ENCODE data around the gene NFATC1. TPM values are rescaled to one million over a fixed set of nuclear protein-coding genes. Genes with fewer than 3 reads are reported as not detected.

The NFATC1 gene
- total RNA-seq, 3 donors from 2014 or later, result 62.7 to 80.8 (median 75.2) TPM

- no peak for DNase-seq
- H3K27me3 Mint-ChIP-seq (ENCODE audit: low read depth), result no peaks in the 10 kb centered on the region
- H3K9me3 Mint-ChIP-seq, result no peaks in the 10 kb centered on the region
- ATAC-seq, result peak in 1 of 2 donors; percentile 21
- no peak overlapping the region for H3K4me3 Mint-ChIP-seq
- H3K36me3 Mint-ChIP-seq (ENCODE audit: insufficient read depth), result peaks cover 20% of the 10 kb centered on the region
- H3K4me1 Mint-ChIP-seq (ENCODE audit: low read depth), result peaks cover 7% of the 10 kb centered on the region
Measured at GRCh38 chr18:79460481-79461300, 65.0 kb downstream of the NFATC1 start.

GRCh38 chr18:79461627-79462026, 65.9 kb downstream of the NFATC1 start:
- peaks cover 7% of the 10 kb centered on the region for H3K4me1 Mint-ChIP-seq (ENCODE audit: low read depth)
- H3K4me3 Mint-ChIP-seq, result no peak overlapping the region
- peaks cover 20% of the 10 kb centered on the region for H3K36me3 Mint-ChIP-seq (ENCODE audit: insufficient read depth)
- ATAC-seq, result no peak
- DNase-seq, result no peak
- no peaks in the 10 kb centered on the region for H3K27me3 Mint-ChIP-seq (ENCODE audit: low read depth)
- H3K9me3 Mint-ChIP-seq, result no peaks in the 10 kb centered on the region

GRCh38 chr18:79463424-79463960, 67.8 kb downstream of the NFATC1 start:
- DNase-seq, result no peak
- H3K9me3 Mint-ChIP-seq, result no peaks in the 10 kb centered on the region
- no peaks in the 10 kb centered on the region for H3K27me3 Mint-ChIP-seq (ENCODE audit: low read depth)
- H3K4me1 Mint-ChIP-seq (ENCODE audit: low read depth), result peaks cover 7% of the 10 kb centered on the region
- peaks cover 21% of the 10 kb centered on the region for H3K36me3 Mint-ChIP-seq (ENCODE audit: insufficient read depth)
- no peak for ATAC-seq
- H3K4me3 Mint-ChIP-seq, result no peak overlapping the region

- no peak overlapping the region for H3K4me3 Mint-ChIP-seq
- peaks cover 24% of the 10 kb centered on the region for H3K36me3 Mint-ChIP-seq (ENCODE audit: insufficient read depth)
- ATAC-seq, result peak in 1 of 2 donors; percentile 36
- no peak for DNase-seq
- H3K9me3 Mint-ChIP-seq, result no peaks in the 10 kb centered on the region
- peaks cover 2% of the 10 kb centered on the region for H3K4me1 Mint-ChIP-seq (ENCODE audit: low read depth)
- H3K27me3 Mint-ChIP-seq (ENCODE audit: low read depth), result no peaks in the 10 kb centered on the region
Measured at GRCh38 chr18:79465392-79465991, 69.8 kb downstream of the NFATC1 start.

- no peak overlapping the region for H3K4me3 Mint-ChIP-seq
Measured at GRCh38 chr18:79466591-79466990, 70.9 kb downstream of the NFATC1 start.

GRCh38 chr18:79467126-79467525, 71.4 kb downstream of the NFATC1 start:
- ATAC-seq (no peak), DNase-seq (no peak)
- Mint-ChIP-seq H3K4me1 (ENCODE audit: low read depth) (peaks cover 2% of the 10 kb centered on the region), H3K4me3 (no peak overlapping the region), H3K9me3 (no peaks in the 10 kb centered on the region), H3K27me3 (ENCODE audit: low read depth) (no peaks in the 10 kb centered on the region), H3K36me3 (ENCODE audit: insufficient read depth) (peaks cover 20% of the 10 kb centered on the region)

More at GRCh38 chr18:79466591-79466990, 70.9 kb downstream of the NFATC1 start:
- H3K9me3 Mint-ChIP-seq, result no peaks in the 10 kb centered on the region
- no peak for ATAC-seq
- H3K27me3 Mint-ChIP-seq (ENCODE audit: low read depth), result no peaks in the 10 kb centered on the region
- peaks cover 2% of the 10 kb centered on the region for H3K4me1 Mint-ChIP-seq (ENCODE audit: low read depth)
- peaks cover 24% of the 10 kb centered on the region for H3K36me3 Mint-ChIP-seq (ENCODE audit: insufficient read depth)
- DNase-seq, result no peak

- no peaks in the 10 kb centered on the region for H3K9me3 Mint-ChIP-seq
- no peaks in the 10 kb centered on the region for H3K27me3 Mint-ChIP-seq (ENCODE audit: low read depth)
- no peak for DNase-seq
- H3K4me3 Mint-ChIP-seq, result no peak overlapping the region
- peaks cover 19% of the 10 kb centered on the region for H3K36me3 Mint-ChIP-seq (ENCODE audit: insufficient read depth)
- ATAC-seq, result no peak
- peaks cover 2% of the 10 kb centered on the region for H3K4me1 Mint-ChIP-seq (ENCODE audit: low read depth)
Measured at GRCh38 chr18:79468119-79468789, 72.5 kb downstream of the NFATC1 start.

GRCh38 chr18:79469309-79469708, 73.6 kb downstream of the NFATC1 start:
- peaks cover 19% of the 10 kb centered on the region for H3K36me3 Mint-ChIP-seq (ENCODE audit: insufficient read depth)

GRCh38 chr18:79469751-79470505, 74.2 kb downstream of the NFATC1 start:
- H3K4me1 Mint-ChIP-seq (ENCODE audit: low read depth), result peaks cover 1% of the 10 kb centered on the region
- H3K9me3 Mint-ChIP-seq, result no peaks in the 10 kb centered on the region
- ATAC-seq, result no peak
- H3K36me3 Mint-ChIP-seq (ENCODE audit: insufficient read depth), result peaks cover 18% of the 10 kb centered on the region
- no peaks in the 10 kb centered on the region for H3K27me3 Mint-ChIP-seq (ENCODE audit: low read depth)
- no peak overlapping the region for H3K4me3 Mint-ChIP-seq
- DNase-seq, result no peak

More at GRCh38 chr18:79469309-79469708, 73.6 kb downstream of the NFATC1 start:
- Mint-ChIP-seq H3K4me3 (no peak overlapping the region), H3K27me3 (ENCODE audit: low read depth) (no peaks in the 10 kb centered on the region), H3K4me1 (ENCODE audit: low read depth) (peaks cover 2% of the 10 kb centered on the region), H3K9me3 (no peaks in the 10 kb centered on the region)
- no peak for ATAC-seq
- DNase-seq, result no peak

- peaks cover 16% of the 10 kb centered on the region for H3K36me3 Mint-ChIP-seq (ENCODE audit: insufficient read depth)
- H3K27me3 Mint-ChIP-seq (ENCODE audit: low read depth), result no peaks in the 10 kb centered on the region
- H3K9me3 Mint-ChIP-seq, result no peaks in the 10 kb centered on the region
- ATAC-seq (no peak), DNase-seq (no peak)
- H3K4me1 Mint-ChIP-seq (ENCODE audit: low read depth), result no peaks in the 10 kb centered on the region
- H3K4me3 Mint-ChIP-seq, result no peak overlapping the region
Measured at GRCh38 chr18:79470547-79470946, 74.8 kb downstream of the NFATC1 start.

GRCh38 chr18:79471046-79471445, 75.3 kb downstream of the NFATC1 start:
- Mint-ChIP-seq H3K36me3 (ENCODE audit: insufficient read depth) (peaks cover 16% of the 10 kb centered on the region), H3K4me3 (no peak overlapping the region), H3K4me1 (ENCODE audit: low read depth) (no peaks in the 10 kb centered on the region), H3K9me3 (no peaks in the 10 kb centered on the region), H3K27me3 (ENCODE audit: low read depth) (no peaks in the 10 kb centered on the region)
- DNase-seq, result no peak
- ATAC-seq, result no peak

- H3K9me3 Mint-ChIP-seq, result no peaks in the 10 kb centered on the region
- DNase-seq, result no peak
- H3K4me1 Mint-ChIP-seq (ENCODE audit: low read depth), result no peaks in the 10 kb centered on the region
- peaks cover 16% of the 10 kb centered on the region for H3K36me3 Mint-ChIP-seq (ENCODE audit: insufficient read depth)
- H3K27me3 Mint-ChIP-seq (ENCODE audit: low read depth), result no peaks in the 10 kb centered on the region
- no peak for ATAC-seq
- no peak overlapping the region for H3K4me3 Mint-ChIP-seq
Measured at GRCh38 chr18:79471597-79471996, 75.9 kb downstream of the NFATC1 start.

- DNase-seq, result no peak
Measured at GRCh38 chr18:79472176-79472575, 76.4 kb downstream of the NFATC1 start.

GRCh38 chr18:79472946-79473345, 77.2 kb downstream of the NFATC1 start:
- H3K4me3 Mint-ChIP-seq, result no peak overlapping the region
- H3K36me3 Mint-ChIP-seq (ENCODE audit: insufficient read depth), result peaks cover 19% of the 10 kb centered on the region
- H3K9me3 Mint-ChIP-seq, result no peaks in the 10 kb centered on the region
- no peaks in the 10 kb centered on the region for H3K27me3 Mint-ChIP-seq (ENCODE audit: low read depth)
- peaks cover 3% of the 10 kb centered on the region for H3K4me1 Mint-ChIP-seq (ENCODE audit: low read depth)
- ATAC-seq, result no peak
- no peak for DNase-seq

More at GRCh38 chr18:79472176-79472575, 76.4 kb downstream of the NFATC1 start:
- Mint-ChIP-seq H3K4me3 (no peak overlapping the region), H3K27me3 (ENCODE audit: low read depth) (no peaks in the 10 kb centered on the region), H3K36me3 (ENCODE audit: insufficient read depth) (peaks cover 19% of the 10 kb centered on the region), H3K4me1 (ENCODE audit: low read depth) (peaks cover 1% of the 10 kb centered on the region), H3K9me3 (no peaks in the 10 kb centered on the region)
- no peak for ATAC-seq

Data from activated T-cell treated with anti-CD3 and anti-CD28 coated beads, Interleukin-2, amount 50 U/mL, for 4 hours (primary cell).